Thoracic aorta (tissue), 2 donors: ENCODE measurements around the gene TGFB1. TPM values are rescaled to one million over a fixed set of nuclear protein-coding genes. Genes with fewer than 3 reads are reported as not detected.

Experiments
- ATAC-seq: fragments of 150-250 bp; one replicate; pipeline ENCODE4 v1.8.0; 2017; ENCODE audit warnings: low read depth; ENCODE audit not compliant: insufficient number of reproducible peaks, low FRiP score
- DNase-seq: peaks from one replicate; pipeline ENCODE4 v3.0.0-alpha.2; 2020; ENCODE audit warnings: low spot score
- H3K27ac ChIP-seq, 2 donors: fragments of 200-600 bp; sonication (generic); 1 replicate in 1 of 2; 2 replicates in 1 of 2; pipeline ENCODE4 v1.5.1; 2016; ENCODE audit warnings: mild to moderate bottlenecking in 2 of 2, moderate library complexity in 2 of 2
- H3K27me3 ChIP-seq: fragments of 200-600 bp; sonication (generic); replicated peaks from 2 replicates; pipeline ENCODE4 v1.6.0; 2016; ENCODE audit warnings: mild to moderate bottlenecking; ENCODE audit not compliant: insufficient read depth
- H3K36me3 ChIP-seq: fragments of 200-600 bp; sonication (generic); one replicate; pipeline ENCODE4 v1.5.1; 2016
- H3K4me1 ChIP-seq, 2 donors: fragments of 200-600 bp; sonication (generic); 1 replicate in 1 of 2; 2 replicates in 1 of 2; pipeline versions ENCODE4 v1.5.1 to v1.6.0; 2016; ENCODE audit warnings: low read depth in 2 of 2, mild to moderate bottlenecking in 1 of 2; ENCODE audit not compliant: control insufficient read depth in 1 of 2
- H3K4me3 ChIP-seq: fragments of 200-600 bp; sonication (generic); 2 replicates; pipeline ENCODE4 v1.5.1; 2016; ENCODE audit warnings: mild to moderate bottlenecking
- H3K9me3 ChIP-seq: fragments of 200-600 bp; sonication (generic); 2 replicates; pipeline ENCODE4 v1.5.1; 2016
- total RNA-seq, 2 donors: library from RNA; depleted of rRNA; stranded (reverse); fragments of >200 nt; gene quantifications; one replicate each; pipeline versions ENCODE4 v1.1.0 to v1.2.3, GENCODE V29; 2016
- TF ChIP-seq, protein P1 (sequence below): fragments of 200-600 bp; sonication (generic); IDR thresholded peaks from one replicate; pipeline ENCODE4 v1.5.1; 2019; ENCODE audit warnings: antibody characterized with exemption

TGFB1 gene
- total RNA-seq, 2 donors from 2014 or later = 55.1 to 69.6 TPM

- TF ChIP-seq, protein P1, sequence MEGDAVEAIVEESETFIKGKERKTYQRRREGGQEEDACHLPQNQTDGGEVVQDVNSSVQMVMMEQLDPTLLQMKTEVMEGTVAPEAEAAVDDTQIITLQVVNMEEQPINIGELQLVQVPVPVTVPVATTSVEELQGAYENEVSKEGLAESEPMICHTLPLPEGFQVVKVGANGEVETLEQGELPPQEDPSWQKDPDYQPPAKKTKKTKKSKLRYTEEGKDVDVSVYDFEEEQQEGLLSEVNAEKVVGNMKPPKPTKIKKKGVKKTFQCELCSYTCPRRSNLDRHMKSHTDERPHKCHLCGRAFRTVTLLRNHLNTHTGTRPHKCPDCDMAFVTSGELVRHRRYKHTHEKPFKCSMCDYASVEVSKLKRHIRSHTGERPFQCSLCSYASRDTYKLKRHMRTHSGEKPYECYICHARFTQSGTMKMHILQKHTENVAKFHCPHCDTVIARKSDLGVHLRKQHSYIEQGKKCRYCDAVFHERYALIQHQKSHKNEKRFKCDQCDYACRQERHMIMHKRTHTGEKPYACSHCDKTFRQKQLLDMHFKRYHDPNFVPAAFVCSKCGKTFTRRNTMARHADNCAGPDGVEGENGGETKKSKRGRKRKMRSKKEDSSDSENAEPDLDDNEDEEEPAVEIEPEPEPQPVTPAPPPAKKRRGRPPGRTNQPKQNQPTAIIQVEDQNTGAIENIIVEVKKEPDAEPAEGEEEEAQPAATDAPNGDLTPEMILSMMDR = no peak
- Histone ChIP-seq H3K36me3 (peaks cover 29% of the 10 kb centered on the region), H3K4me1 (peaks cover 13 to 15% of the 10 kb centered on the region in 2 donors), H3K4me3 (no peak overlapping the region), H3K27ac (no peak overlapping the region), H3K27me3 (no peaks in the 10 kb centered on the region), H3K9me3 (no peaks in the 10 kb centered on the region)
- ATAC-seq = no peak
- DNase-seq = no peak
Measured at GRCh38 chr19:41330946-41331678, 22.6 kb downstream of the TGFB1 start.

DNA sequence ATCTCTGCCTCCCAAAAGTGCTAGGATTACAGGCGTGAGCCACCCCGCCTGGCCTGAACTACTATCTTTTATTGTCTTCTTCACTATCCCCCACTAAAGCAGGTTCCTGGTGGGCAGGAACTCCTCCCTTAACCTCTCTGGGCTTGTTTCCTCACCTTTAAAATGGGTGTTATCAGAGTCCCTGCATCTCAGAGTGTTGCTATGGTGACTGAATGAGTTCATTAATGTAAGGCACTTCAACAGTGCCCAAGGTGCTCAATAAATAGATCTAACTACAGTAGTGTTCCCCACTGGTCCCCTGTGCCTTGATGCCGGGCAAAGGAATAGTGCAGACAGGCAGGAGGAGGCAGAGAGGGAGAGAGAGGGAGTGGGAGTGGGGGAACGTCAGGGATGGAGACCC is 23.2 kb downstream of the TGFB1 start:
- Histone ChIP-seq H3K27ac (no peak overlapping the region), H3K27me3 (no peaks in the 10 kb centered on the region), H3K9me3 (no peaks in the 10 kb centered on the region), H3K4me1 (peaks cover 20 to 21% of the 10 kb centered on the region in 2 donors), H3K36me3 (peaks cover 28% of the 10 kb centered on the region), H3K4me3 (no peak overlapping the region)
- TF ChIP-seq, protein P1 = no peak
- ATAC-seq (no peak), DNase-seq (no peak)

GRCh38 chr19:41328842-41329225 is 24.9 kb downstream of the TGFB1 start:
- Histone ChIP-seq H3K27ac (no peak overlapping the region), H3K27me3 (no peaks in the 10 kb centered on the region), H3K4me3 (no peak overlapping the region), H3K4me1 (peaks cover 24 to 35% of the 10 kb centered on the region in 2 donors), H3K36me3 (peaks cover 18% of the 10 kb centered on the region), H3K9me3 (no peaks in the 10 kb centered on the region)
- DNase-seq (no peak), ATAC-seq (no peak)
- TF ChIP-seq, protein P1 = no peak

- H3K9me3 ChIP-seq = no peaks in the 10 kb centered on the region
- TF ChIP-seq, protein P1 = no peak
- peaks cover 18% of the 10 kb centered on the region for H3K36me3 ChIP-seq
- H3K4me3 ChIP-seq = peak overlapping the region; percentile 46
- peak overlapping the region; percentile 96 to 99 for H3K27ac ChIP-seq
- peaks cover 30 to 40% of the 10 kb centered on the region in 2 donors for H3K4me1 ChIP-seq
- H3K27me3 ChIP-seq = no peaks in the 10 kb centered on the region
- no peak for DNase-seq
- ATAC-seq = no peak
Measured at GRCh38 chr19:41328157-41328841, 25.4 kb downstream of the TGFB1 start.

GRCh38 chr19:41327576-41328156 is 26.1 kb downstream of the TGFB1 start:
- no peak for ATAC-seq
- Histone ChIP-seq H3K9me3 (no peaks in the 10 kb centered on the region), H3K36me3 (peaks cover 18% of the 10 kb centered on the region), H3K27me3 (no peaks in the 10 kb centered on the region), H3K4me3 (peak overlapping the region; percentile 46), H3K27ac (peak overlapping the region; percentile 96 to 99), H3K4me1 (peaks cover 35 to 47% of the 10 kb centered on the region in 2 donors)
- no peak for DNase-seq
- TF ChIP-seq, protein P1 = no peak
